Measurements from ENCODE around the gene TMPRSS9. TPM values are rescaled to one million over a fixed set of nuclear protein-coding genes. Genes with fewer than 3 reads are reported as not detected.
"Not testable (repeated sequence)": the region's sequence is repeated elsewhere in the genome, so short reads cannot be mapped to it uniquely, and the experiment has no call there.

Gene TMPRSS9
- total RNA-seq, 1 experiment from 2014 or later: 0.66 TPM

GRCh38 chr19:2391118-2391725 is 31.2 kb downstream of the TMPRSS9 start:
- H3K4me1 ChIP-seq: peaks cover 15% of the 10 kb centered on the region
- CTCF ChIA-PET: interaction anchor here (0.6 to 1.0 kb wide), 3 partner anchors 13 to 59 kb away, joined by 3 read pairs; no protein-coding TSS in a partner anchor
- POLR2A ChIA-PET: no interaction called here
- TF ChIP-seq, protein P1, sequence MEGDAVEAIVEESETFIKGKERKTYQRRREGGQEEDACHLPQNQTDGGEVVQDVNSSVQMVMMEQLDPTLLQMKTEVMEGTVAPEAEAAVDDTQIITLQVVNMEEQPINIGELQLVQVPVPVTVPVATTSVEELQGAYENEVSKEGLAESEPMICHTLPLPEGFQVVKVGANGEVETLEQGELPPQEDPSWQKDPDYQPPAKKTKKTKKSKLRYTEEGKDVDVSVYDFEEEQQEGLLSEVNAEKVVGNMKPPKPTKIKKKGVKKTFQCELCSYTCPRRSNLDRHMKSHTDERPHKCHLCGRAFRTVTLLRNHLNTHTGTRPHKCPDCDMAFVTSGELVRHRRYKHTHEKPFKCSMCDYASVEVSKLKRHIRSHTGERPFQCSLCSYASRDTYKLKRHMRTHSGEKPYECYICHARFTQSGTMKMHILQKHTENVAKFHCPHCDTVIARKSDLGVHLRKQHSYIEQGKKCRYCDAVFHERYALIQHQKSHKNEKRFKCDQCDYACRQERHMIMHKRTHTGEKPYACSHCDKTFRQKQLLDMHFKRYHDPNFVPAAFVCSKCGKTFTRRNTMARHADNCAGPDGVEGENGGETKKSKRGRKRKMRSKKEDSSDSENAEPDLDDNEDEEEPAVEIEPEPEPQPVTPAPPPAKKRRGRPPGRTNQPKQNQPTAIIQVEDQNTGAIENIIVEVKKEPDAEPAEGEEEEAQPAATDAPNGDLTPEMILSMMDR (IDR thresholded peaks at IDR 0.05; ENCODE audit: insufficient read depth in 1 of 2, low read depth in 1 of 2, low read length in 1 of 2, severe bottlenecking in 1 of 2, unreplicated experiment in 1 of 2): peak; percentile 77 to 78
- no peak overlapping the region for H3K27ac Mint-ChIP-seq (ENCODE audit: unreplicated experiment)
- no peaks in the 10 kb centered on the region for H3K9me3 Mint-ChIP-seq (ENCODE audit: unreplicated experiment)
- BruUV-seq (replicated peaks): no TSS peak
- DNase-seq: peak; percentile 53 to 56
- H3K36me3 Mint-ChIP-seq (ENCODE audit: insufficient read depth, unreplicated experiment): peaks cover 5% of the 10 kb centered on the region
- intact Hi-C loops (cut with micrococcal nuclease; ENCODE audit: unreplicated experiment): loop anchor here (1.0 to 2.0 kb wide), 2 partner anchors 60 to 155 kb away; partner anchors contain the start of genes PLEKHJ1 and SF3A2
- H3K4me3 Mint-ChIP-seq (ENCODE audit: unreplicated experiment): no peak overlapping the region
- H3K4me1 Mint-ChIP-seq (ENCODE audit: low read depth, unreplicated experiment): peaks cover 6% of the 10 kb centered on the region
- H3K9me3 ChIP-seq: no peaks in the 10 kb centered on the region
- H3K4me3 ChIP-seq (ENCODE audit: low read depth, low read length): no peak overlapping the region
- no peaks in the 10 kb centered on the region for H3K27me3 Mint-ChIP-seq (ENCODE audit: insufficient read depth, unreplicated experiment)
- no peaks in the 10 kb centered on the region for H3K36me3 ChIP-seq (ENCODE audit: control insufficient read depth, insufficient read depth, low read length)
- no peaks in the 10 kb centered on the region for H3K27me3 ChIP-seq (replicated peaks; ENCODE audit: control insufficient read depth, insufficient read depth, low read length)

DNA sequence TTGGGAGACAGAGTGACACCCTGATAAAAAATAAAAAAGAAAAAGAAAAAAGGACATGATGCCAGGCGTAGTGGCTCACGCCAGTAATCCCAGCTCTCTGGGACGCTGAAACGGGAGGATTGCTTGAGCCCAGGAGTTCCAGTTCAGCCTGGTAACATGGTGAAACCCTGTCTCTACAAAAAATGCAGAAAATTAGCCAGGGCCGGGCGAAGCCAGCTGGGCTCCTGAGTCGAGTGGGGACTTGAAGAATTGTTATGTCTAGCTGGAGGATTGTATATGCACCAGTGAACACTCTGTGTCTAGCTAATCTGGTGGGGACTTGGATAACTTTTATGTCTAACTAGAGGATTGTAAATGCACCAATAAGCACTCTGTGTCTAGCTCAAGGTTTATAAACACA is 32.3 kb downstream of the TMPRSS9 start:
- DNase-seq: no peak
- H3K36me3 ChIP-seq (ENCODE audit: control insufficient read depth, insufficient read depth, low read length): no peaks in the 10 kb centered on the region
- Mint-ChIP-seq H3K4me3 (ENCODE audit: unreplicated experiment) (no peak overlapping the region), H3K4me1 (ENCODE audit: low read depth, unreplicated experiment) (peaks cover 6% of the 10 kb centered on the region), H3K36me3 (ENCODE audit: insufficient read depth, unreplicated experiment) (peaks cover 5% of the 10 kb centered on the region), H3K27me3 (ENCODE audit: insufficient read depth, unreplicated experiment) (no peaks in the 10 kb centered on the region), H3K9me3 (ENCODE audit: unreplicated experiment) (no peaks in the 10 kb centered on the region), H3K27ac (ENCODE audit: unreplicated experiment) (no peak overlapping the region)
- intact Hi-C loops (cut with micrococcal nuclease; ENCODE audit: unreplicated experiment): no loop called here
- ChIA-PET POLR2A (interaction anchor here (0.6 kb wide), 1 partner anchor 153 kb away, joined by 4 read pairs; no protein-coding TSS in a partner anchor), CTCF (interaction anchor here (0.6 to 1.0 kb wide), 3 partner anchors 19 to 105 kb away, joined by 3 to 6 read pairs (median 5); no protein-coding TSS in a partner anchor)
- H3K9me3 ChIP-seq: no peaks in the 10 kb centered on the region
- peaks cover 15% of the 10 kb centered on the region for H3K4me1 ChIP-seq
- TF ChIP-seq, protein P1 (IDR thresholded peaks at IDR 0.05; ENCODE audit: insufficient read depth in 1 of 2, low read depth in 1 of 2, low read length in 1 of 2, severe bottlenecking in 1 of 2, unreplicated experiment in 1 of 2): no peak
- no TSS peak for BruUV-seq (replicated peaks)
- no peaks in the 10 kb centered on the region for H3K27me3 ChIP-seq (replicated peaks; ENCODE audit: control insufficient read depth, insufficient read depth, low read length)
- H3K4me3 ChIP-seq (ENCODE audit: low read depth, low read length): no peak overlapping the region

DNA sequence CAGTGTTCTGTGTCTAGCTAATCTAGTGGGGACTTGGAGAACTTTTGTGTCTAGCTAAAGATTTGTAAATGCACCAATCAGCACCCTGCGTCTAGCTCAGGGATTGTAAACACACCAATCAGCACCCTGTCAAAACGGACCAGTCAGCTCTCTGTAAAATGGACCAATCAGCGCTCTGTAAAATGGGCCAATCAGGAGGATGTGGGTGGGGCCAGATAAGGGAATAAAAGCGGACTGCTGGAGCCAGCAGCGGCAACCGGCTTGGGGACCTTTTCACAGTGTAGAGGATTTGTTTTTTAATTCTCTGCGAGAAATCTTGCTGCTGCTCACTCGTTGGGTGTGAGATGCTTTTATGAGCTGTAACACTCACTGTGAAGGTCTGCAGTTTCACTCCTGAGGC is 32.8 kb downstream of the TMPRSS9 start:
- DNase-seq: peak in 1 of 2 experiments; percentile 29
- H3K27me3 ChIP-seq (replicated peaks; ENCODE audit: control insufficient read depth, insufficient read depth, low read length); intact Hi-C loops (cut with micrococcal nuclease; ENCODE audit: unreplicated experiment); H3K4me1 Mint-ChIP-seq (ENCODE audit: low read depth, unreplicated experiment); H3K27me3 Mint-ChIP-seq (ENCODE audit: insufficient read depth, unreplicated experiment); H3K9me3 ChIP-seq; H3K27ac Mint-ChIP-seq (ENCODE audit: unreplicated experiment); H3K4me3 ChIP-seq (ENCODE audit: low read depth, low read length); H3K36me3 ChIP-seq (ENCODE audit: control insufficient read depth, insufficient read depth, low read length); H3K4me3 Mint-ChIP-seq (ENCODE audit: unreplicated experiment); H3K9me3 Mint-ChIP-seq (ENCODE audit: unreplicated experiment); BruUV-seq (replicated peaks); H3K36me3 Mint-ChIP-seq (ENCODE audit: insufficient read depth, unreplicated experiment): not testable (repeated sequence)
- POLR2A ChIA-PET: interaction anchor here (0.9 kb wide), 1 partner anchor 151 kb away, joined by 3 read pairs; no protein-coding TSS in a partner anchor
- CTCF ChIA-PET: interaction anchor here (1.0 kb wide), 1 partner anchor 63 kb away, joined by 3 read pairs; no protein-coding TSS in a partner anchor
- H3K4me1 ChIP-seq: peaks cover 15% of the 10 kb centered on the region

All from Caco-2 (cell line).